Common myeloid progenitor, CD34-positive (primary cell): Measurements from ENCODE around the gene SLC25A51.
A peak's percentile ranks its signal among the peaks of the same experiment; 100 is the strongest.
"Not testable (repeated sequence)": the region's sequence is repeated elsewhere in the genome, so short reads cannot be mapped to it uniquely, and the experiment has no call there.

ENCODE experiments used
- CTCF ChIA-PET: fragments of 350-600 bp; sonication (Branson Sonifier 250); formaldehyde crosslinking; loops from one replicate; lab custom pipeline; 2021; ENCODE audit warnings: antibody characterized with exemption; lab: Charles Lee
- POLR2A ChIA-PET: fragments of 350-600 bp; sonication (Branson Sonifier 250); formaldehyde crosslinking; loops from one replicate; lab custom pipeline; 2021; ENCODE audit warnings: antibody characterized with exemption; lab: Charles Lee
- DNase-seq, 3 donors: peaks; one replicate each; pipeline versions ENCODE4 v3.0.0 to v3.0.0-alpha.2; 2013
- H3K27ac ChIP-seq, 2 experiments: 1 replicate in 1 of 2; 2 replicates in 1 of 2; pipeline ENCODE4 v1.7.0; 2013; ENCODE audit warnings: inconsistent platforms in 2 of 2, low read length in 2 of 2, mild to moderate bottlenecking in 2 of 2, low read depth in 1 of 2, moderate library complexity in 1 of 2; ENCODE audit not compliant: severe bottlenecking in 2 of 2, insufficient read depth in 1 of 2, poor library complexity in 1 of 2
- H3K27me3 ChIP-seq, 5 experiments: replicated peaks in 2 of 5; 1 replicate in 3 of 5; 2 replicates in 2 of 5; pipeline versions ENCODE4 v1.6.1 to v1.7.0; 2013; ENCODE audit warnings: low read length in 4 of 5, mild to moderate bottlenecking in 2 of 5, moderate library complexity in 2 of 5, inconsistent platforms in 1 of 5; ENCODE audit not compliant: insufficient read depth in 5 of 5, control insufficient read depth in 4 of 5
- H3K36me3 ChIP-seq, 4 experiments: 1 replicate in 2 of 4; 2 replicates in 2 of 4; pipeline versions ENCODE4 v1.6.1 to v1.7.0; 2013; ENCODE audit warnings: low read length in 3 of 4, control low read depth in 1 of 4, mild to moderate bottlenecking in 1 of 4; ENCODE audit not compliant: control insufficient read depth in 4 of 4, insufficient read depth in 4 of 4
- H3K4me1 ChIP-seq, 4 experiments: 1 replicate in 3 of 4; 2 replicates in 1 of 4; pipeline versions ENCODE4 v1.6.1 to v1.7.1; 2013; ENCODE audit warnings: low read length in 3 of 4, mild to moderate bottlenecking in 3 of 4, control low read depth in 1 of 4, inconsistent platforms in 1 of 4, moderate library complexity in 1 of 4; ENCODE audit not compliant: control insufficient read depth in 4 of 4, insufficient read depth in 4 of 4; ENCODE audit errors: control extremely low read depth in 1 of 4
- H3K4me3 ChIP-seq, 7 experiments: 1 replicate in 4 of 7; 2 replicates in 3 of 7; pipeline versions ENCODE4 v1.5.1 to v1.7.0; 2013; ENCODE audit warnings: mild to moderate bottlenecking in 7 of 7, low read length in 6 of 7, moderate library complexity in 6 of 7, inconsistent platforms in 2 of 7, low read depth in 2 of 7, control low read depth in 1 of 7; ENCODE audit not compliant: insufficient read depth in 4 of 7, control insufficient read depth in 1 of 7; ENCODE audit errors: extremely low read depth in 1 of 7
- H3K9me3 ChIP-seq, 5 experiments: 1 replicate in 4 of 5; 2 replicates in 1 of 5; pipeline versions ENCODE4 v1.6.1 to v1.7.1; 2013; ENCODE audit warnings: low read length in 4 of 5, mild to moderate bottlenecking in 2 of 5, inconsistent platforms in 1 of 5, low read depth in 1 of 5, moderate library complexity in 1 of 5; ENCODE audit not compliant: control insufficient read depth in 4 of 5, insufficient read depth in 2 of 5; ENCODE audit errors: control extremely low read depth in 1 of 5
- WGBS: methylation state at CpG from one replicate; pipeline ENCODE4 v1.1.5; 2013; ENCODE audit not compliant: insufficient coverage; 5-methylcytosine and 5-hydroxymethylcytosine counted together

The SLC25A51 gene

GRCh38 chr9:37909836-37910235 lies 5.9 kb upstream of the SLC25A51 start:
- H3K36me3 ChIP-seq, H3K27me3 ChIP-seq, POLR2A ChIA-PET, H3K4me3 ChIP-seq, DNase-seq, H3K27ac ChIP-seq, CTCF ChIA-PET, H3K9me3 ChIP-seq: not testable (repeated sequence)
- H3K4me1 ChIP-seq = peaks cover 2 to 17% (median 7%) of the 10 kb centered on the region in 4 experiments
- 92% methylated on average over 2 of the region's 5 CpGs for WGBS

DNA sequence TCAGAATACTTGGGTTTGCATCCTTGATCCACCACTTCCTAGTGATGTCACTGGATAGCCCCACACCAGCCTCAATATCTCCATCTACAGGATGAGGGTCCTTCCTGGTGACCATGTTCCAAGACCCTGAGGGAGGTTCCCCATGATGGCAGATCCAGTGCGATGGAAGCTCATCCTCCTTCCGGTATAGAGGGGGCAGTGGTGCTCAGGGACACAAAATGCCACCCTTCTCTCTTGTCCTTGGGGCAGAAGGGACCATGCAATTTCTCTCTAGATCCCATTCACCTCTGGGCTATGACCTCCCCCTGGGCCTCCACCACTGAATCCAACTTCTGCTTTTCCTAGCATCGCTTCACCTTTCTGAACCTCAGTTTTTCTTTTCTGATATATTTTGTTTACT lies 5.4 kb upstream of the SLC25A51 start:
- H3K4me1 ChIP-seq = peaks cover 2 to 22% (median 11%) of the 10 kb centered on the region in 4 experiments
- CTCF ChIA-PET = interaction anchor here (0.5 to 1.6 kb wide), 7 partner anchors 32 to 488 kb away, joined by 3 to 6 read pairs (median 3); no protein-coding TSS in a partner anchor
- POLR2A ChIA-PET = no interaction called here
- WGBS = 100% methylated on average over 2 of the region's 3 CpGs
- H3K4me3 ChIP-seq = no peak overlapping the region
- H3K27me3 ChIP-seq = no peaks in the 10 kb centered on the region
- H3K36me3 ChIP-seq = no peaks in the 10 kb centered on the region
- H3K9me3 ChIP-seq = no peaks in the 10 kb centered on the region
- no peak for DNase-seq
- no peak overlapping the region for H3K27ac ChIP-seq

GRCh38 chr9:37908698-37909186 lies 4.8 kb upstream of the SLC25A51 start:
- 71% methylated on average over 3 of the region's 4 CpGs for WGBS
- peak; percentile 58 to 79 (median 77) for DNase-seq
- Histone ChIP-seq H3K27ac (no peak overlapping the region), H3K27me3 (no peaks in the 10 kb centered on the region), H3K9me3 (no peaks in the 10 kb centered on the region), H3K36me3 (no peaks in the 10 kb centered on the region), H3K4me3 (no peak overlapping the region), H3K4me1 (peaks cover 2 to 24% (median 12%) of the 10 kb centered on the region in 4 experiments)
- ChIA-PET CTCF (interaction anchor here (0.5 to 1.6 kb wide), 11 partner anchors 33 to 488 kb away, joined by 3 to 6 read pairs (median 3); no protein-coding TSS in a partner anchor), POLR2A (interaction anchor here (0.8 kb wide), 1 partner anchor 85 kb away, joined by 3 read pairs; no protein-coding TSS in a partner anchor)

DNA sequence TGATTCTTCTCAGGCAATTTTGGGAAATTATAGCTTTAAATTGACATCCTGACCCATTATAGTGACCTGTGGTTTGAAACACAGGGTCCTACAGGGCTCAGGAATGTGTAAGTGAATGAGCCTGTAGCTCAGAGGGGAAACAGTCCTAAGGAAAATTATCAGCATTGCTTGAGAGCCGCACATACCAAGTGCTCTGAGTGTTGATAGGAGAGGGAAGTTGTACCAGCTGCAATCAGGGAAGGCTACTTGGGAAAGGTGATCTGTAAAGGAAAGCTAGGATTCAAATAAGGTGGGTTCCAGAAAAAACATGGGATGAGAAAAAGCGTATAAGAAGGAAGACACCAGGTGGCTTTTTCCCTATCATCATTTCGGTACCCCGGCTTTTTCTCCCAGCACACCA lies 4.4 kb upstream of the SLC25A51 start:
- Histone ChIP-seq H3K27me3 (no peaks in the 10 kb centered on the region), H3K4me1 (peaks cover 2 to 22% (median 11%) of the 10 kb centered on the region in 4 experiments), H3K36me3 (no peaks in the 10 kb centered on the region), H3K4me3 (no peak overlapping the region), H3K9me3 (no peaks in the 10 kb centered on the region), H3K27ac (no peak overlapping the region)
- no peak for DNase-seq
- WGBS = 84% methylated on average over 4 of the region's 4 CpGs
- ChIA-PET CTCF (interaction anchor here (0.7 to 1.6 kb wide), 10 partner anchors 52 to 489 kb away, joined by 3 to 5 read pairs (median 3); no protein-coding TSS in a partner anchor), POLR2A (interaction anchor here (0.8 kb wide), 1 partner anchor 85 kb away, joined by 3 read pairs; no protein-coding TSS in a partner anchor)

GRCh38 chr9:37906312-37907239 lies 2.6 kb upstream of the SLC25A51 start:
- ChIA-PET POLR2A (no interaction called here), CTCF (interaction anchor here (0.9 kb wide), 1 partner anchor 20 kb away, joined by 3 read pairs; no protein-coding TSS in a partner anchor)
- H3K4me3 ChIP-seq = no peak overlapping the region
- no peak overlapping the region for H3K27ac ChIP-seq
- H3K36me3 ChIP-seq = no peaks in the 10 kb centered on the region
- H3K27me3 ChIP-seq = no peaks in the 10 kb centered on the region
- DNase-seq = no peak
- H3K9me3 ChIP-seq = no peaks in the 10 kb centered on the region
- 100% methylated on average over 8 of the region's 11 CpGs for WGBS
- peaks cover 10 to 34% (median 19%) of the 10 kb centered on the region in 4 experiments for H3K4me1 ChIP-seq

- Histone ChIP-seq H3K9me3 (no peaks in the 10 kb centered on the region), H3K36me3 (no peaks in the 10 kb centered on the region), H3K4me3 (no peak overlapping the region), H3K4me1 (peaks cover 10 to 34% (median 19%) of the 10 kb centered on the region in 4 experiments), H3K27ac (no peak overlapping the region), H3K27me3 (no peaks in the 10 kb centered on the region)
- WGBS = 92% methylated on average over 4 of the region's 4 CpGs
- CTCF ChIA-PET = interaction anchor here (0.9 kb wide), 1 partner anchor 21 kb away, joined by 3 read pairs; no protein-coding TSS in a partner anchor
- POLR2A ChIA-PET = interaction anchor here (0.6 kb wide), 2 partner anchors 10 to 107 kb away, joined by 3 to 4 read pairs; no protein-coding TSS in a partner anchor
- DNase-seq = no peak
These were observed 1.8 kb upstream of the SLC25A51 start for GRCh38 chr9:37905776-37906175.
